ENCODE measurements around the gene PRRC2B.

PRRC2B gene

DNA sequence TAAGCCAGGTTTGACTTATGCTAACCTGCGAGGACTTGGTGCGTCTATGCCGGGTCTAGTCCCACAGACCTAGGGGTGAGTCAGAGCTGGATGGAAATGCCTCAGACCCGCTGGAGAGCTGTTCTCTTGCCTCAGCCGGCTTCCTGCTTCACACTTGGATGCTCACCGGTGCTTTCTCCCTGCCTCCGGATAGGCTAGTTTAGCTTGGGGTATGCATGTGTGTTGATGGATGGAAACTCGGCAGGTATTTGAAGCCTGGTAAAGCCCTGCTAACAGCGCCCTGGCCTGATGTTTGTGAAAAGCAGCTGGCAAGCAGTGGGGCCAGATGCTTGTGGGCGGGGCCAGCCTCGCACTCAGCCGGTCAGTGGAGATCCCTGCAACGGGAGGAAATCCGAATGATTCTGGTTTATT lies 29.3 kb downstream of the PRRC2B start:
- in situ Hi-C loops (cut with MboI; ENCODE audit: low pct_unique_long_range_greater_than_20kb, low sequenced_read_pairs, unreplicated experiment), result no loop called here
- TF ChIP-seq, protein P1, sequence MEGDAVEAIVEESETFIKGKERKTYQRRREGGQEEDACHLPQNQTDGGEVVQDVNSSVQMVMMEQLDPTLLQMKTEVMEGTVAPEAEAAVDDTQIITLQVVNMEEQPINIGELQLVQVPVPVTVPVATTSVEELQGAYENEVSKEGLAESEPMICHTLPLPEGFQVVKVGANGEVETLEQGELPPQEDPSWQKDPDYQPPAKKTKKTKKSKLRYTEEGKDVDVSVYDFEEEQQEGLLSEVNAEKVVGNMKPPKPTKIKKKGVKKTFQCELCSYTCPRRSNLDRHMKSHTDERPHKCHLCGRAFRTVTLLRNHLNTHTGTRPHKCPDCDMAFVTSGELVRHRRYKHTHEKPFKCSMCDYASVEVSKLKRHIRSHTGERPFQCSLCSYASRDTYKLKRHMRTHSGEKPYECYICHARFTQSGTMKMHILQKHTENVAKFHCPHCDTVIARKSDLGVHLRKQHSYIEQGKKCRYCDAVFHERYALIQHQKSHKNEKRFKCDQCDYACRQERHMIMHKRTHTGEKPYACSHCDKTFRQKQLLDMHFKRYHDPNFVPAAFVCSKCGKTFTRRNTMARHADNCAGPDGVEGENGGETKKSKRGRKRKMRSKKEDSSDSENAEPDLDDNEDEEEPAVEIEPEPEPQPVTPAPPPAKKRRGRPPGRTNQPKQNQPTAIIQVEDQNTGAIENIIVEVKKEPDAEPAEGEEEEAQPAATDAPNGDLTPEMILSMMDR (IDR thresholded peaks at IDR 0.05; ENCODE audit: extremely low read depth, insufficient read depth, missing control alignments), result no peak
- DNase-seq (ENCODE audit: low spot score), result no peak

DNA sequence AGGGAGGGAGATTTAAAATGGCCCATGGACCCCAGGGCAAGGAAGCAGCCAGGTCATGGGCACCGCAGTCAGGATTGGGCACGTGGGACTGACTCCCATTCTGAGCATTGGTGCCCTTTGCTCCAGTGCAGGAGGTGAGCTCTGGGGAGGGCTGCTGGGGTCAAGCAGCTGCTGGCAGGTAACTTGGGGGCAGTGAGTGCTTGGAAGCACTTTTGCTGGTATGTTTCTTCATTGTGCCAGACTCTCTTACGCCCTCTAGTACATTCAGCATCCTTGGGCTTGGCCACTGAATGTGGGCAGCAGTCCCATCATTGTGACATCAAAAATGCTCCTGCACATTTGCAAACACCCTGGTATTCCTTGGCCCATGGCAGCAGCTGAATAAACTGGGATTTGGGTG lies 32.7 kb downstream of the PRRC2B start:
- TF ChIP-seq, protein P1 (IDR thresholded peaks at IDR 0.05; ENCODE audit: extremely low read depth, insufficient read depth, missing control alignments), result no peak
- in situ Hi-C loops (cut with MboI; ENCODE audit: low pct_unique_long_range_greater_than_20kb, low sequenced_read_pairs, unreplicated experiment), result no loop called here
- no peak for DNase-seq (ENCODE audit: low spot score)

DNA sequence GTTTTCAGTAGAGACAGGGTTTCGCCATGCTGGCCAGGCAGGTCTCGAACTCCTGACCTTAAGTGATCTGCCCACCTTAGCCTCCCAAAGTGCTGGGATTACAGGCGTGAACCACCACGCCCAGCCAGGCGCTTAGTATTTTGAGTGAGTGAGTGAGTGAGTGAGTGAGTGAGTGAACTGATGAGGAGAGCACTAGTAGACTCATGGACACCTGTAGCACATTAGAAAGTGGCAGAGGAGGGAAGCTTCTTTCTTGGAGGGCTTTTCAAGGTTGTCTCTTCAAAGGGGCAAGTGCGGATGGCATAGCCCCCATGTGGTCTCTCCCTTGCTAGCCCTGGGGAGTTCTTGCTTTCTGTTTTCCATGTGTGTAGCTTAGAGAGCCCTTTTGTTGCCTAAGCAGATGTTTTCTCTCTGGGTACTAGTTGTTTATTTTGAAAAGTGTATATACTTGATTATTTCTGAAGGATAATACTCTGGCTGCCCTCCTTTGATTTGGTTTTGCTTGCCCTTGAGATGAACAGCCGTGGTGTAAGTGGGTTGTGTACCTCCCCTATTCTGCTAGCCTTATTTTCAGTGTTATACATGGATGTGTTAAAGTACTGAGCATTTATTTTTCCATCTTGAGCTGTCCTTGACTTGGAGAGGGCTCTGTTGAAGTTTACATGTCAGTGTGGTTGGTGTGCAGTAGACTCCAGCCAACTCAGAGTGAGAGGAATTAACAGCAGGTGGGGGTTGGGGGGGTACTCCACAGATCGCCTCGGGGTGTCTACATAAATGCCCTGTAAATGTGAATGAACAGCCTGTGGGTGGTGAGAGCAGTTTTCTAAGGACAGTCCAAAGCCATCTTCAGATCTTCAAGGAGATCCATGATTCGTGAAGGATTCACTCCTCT lies 35.5 kb downstream of the PRRC2B start:
- DNase-seq (ENCODE audit: low spot score), result no peak
- TF ChIP-seq, protein P1 (IDR thresholded peaks at IDR 0.05; ENCODE audit: extremely low read depth, insufficient read depth, missing control alignments), result no peak
- in situ Hi-C loops (cut with MboI; ENCODE audit: low pct_unique_long_range_greater_than_20kb, low sequenced_read_pairs, unreplicated experiment), result no loop called here

DNA sequence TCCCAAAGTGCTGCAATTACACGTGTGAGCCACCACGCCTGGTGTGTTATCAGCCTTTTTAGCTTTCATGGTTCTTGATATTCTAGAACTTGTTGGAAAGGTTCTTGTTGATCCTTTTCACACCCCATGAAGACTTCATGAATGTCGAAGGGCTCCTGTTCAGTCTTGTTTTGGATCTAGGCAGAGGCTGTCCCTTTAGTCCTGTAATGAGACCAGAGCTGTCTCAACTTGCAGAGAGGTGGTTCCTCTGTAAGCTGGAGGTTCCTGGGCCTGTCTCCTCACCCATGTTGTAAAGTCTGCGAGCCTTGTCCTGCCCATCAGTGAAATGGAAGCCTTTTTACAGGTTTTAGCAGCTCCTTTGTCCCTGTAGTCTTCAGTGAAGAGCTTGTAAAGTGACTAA lies 38.2 kb downstream of the PRRC2B start:
- TF ChIP-seq, protein P1 (IDR thresholded peaks at IDR 0.05; ENCODE audit: extremely low read depth, insufficient read depth, missing control alignments), result no peak
- DNase-seq (ENCODE audit: low spot score), result no peak
- in situ Hi-C loops (cut with MboI; ENCODE audit: low pct_unique_long_range_greater_than_20kb, low sequenced_read_pairs, unreplicated experiment), result no loop called here

DNA sequence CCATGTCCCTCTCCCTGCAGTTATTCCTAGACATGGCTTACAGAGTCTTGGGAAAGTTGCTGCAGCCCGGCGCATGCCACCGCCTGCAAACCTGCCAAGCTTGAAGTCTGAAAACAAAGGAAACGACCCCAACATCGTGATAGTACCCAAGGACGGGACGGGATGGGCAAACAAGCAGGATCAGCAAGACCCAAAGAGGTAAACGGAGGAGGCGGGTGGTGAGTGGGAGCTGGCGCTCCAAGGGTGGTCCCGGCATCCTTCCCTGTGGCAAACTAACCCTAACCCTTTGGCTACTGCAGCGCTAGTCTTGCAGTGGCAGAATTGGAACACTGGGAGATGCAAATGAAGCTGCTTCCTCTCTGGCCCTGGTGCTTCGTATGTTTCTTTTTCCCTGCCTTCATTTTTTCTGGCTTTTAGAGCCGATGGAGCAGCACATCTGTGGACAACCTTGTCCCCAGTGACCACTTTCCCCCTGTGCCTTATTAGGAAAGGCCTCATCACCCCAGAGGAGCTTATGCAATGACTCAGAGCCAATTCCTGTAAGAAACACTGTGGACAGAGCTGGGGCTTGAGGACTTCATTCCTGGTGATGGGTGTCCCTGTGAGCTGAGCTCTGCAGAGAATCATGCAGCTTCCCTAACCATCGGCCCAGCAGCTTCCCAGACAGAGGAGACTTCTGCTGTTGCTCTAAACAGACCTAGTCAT lies 38.9 kb downstream of the PRRC2B start:
- in situ Hi-C loops (cut with MboI; ENCODE audit: low pct_unique_long_range_greater_than_20kb, low sequenced_read_pairs, unreplicated experiment), result no loop called here
- no peak for DNase-seq (ENCODE audit: low spot score)
- TF ChIP-seq, protein P1 (IDR thresholded peaks at IDR 0.05; ENCODE audit: extremely low read depth, insufficient read depth, missing control alignments), result no peak

DNA sequence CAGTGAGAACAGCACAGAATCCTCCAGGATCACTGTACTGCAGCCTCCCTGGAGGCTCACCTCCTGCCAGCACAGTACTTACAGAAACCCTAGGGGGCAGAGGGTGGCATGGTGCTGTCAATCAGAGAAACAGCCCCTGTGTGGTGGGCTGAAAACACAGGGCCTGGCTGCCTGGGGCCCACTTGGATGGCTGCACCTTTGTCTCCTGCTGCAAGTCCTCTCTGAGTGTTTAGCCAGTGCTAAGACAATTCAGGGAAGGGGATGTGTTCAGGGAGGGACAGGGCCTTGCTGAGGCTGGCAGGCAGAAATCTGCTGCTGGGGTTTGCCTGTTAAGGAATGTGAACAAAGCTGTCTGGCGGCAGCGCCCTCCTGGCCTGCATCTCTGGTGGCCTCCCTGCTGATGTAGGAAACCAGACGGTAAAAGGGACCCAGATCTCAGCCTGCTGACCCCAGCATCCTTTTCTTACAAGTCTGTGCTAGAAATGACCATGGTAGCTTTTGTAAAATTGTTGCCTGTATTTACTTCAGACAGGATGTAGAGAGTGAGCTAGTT lies 39.5 kb downstream of the PRRC2B start:
- DNase-seq (ENCODE audit: low spot score), result no peak

More for the DNA sequence above, 39.5 kb downstream of the PRRC2B start:
- TF ChIP-seq, protein P1 (IDR thresholded peaks at IDR 0.05; ENCODE audit: extremely low read depth, insufficient read depth, missing control alignments), result no peak
- in situ Hi-C loops (cut with MboI; ENCODE audit: low pct_unique_long_range_greater_than_20kb, low sequenced_read_pairs, unreplicated experiment), result no loop called here
